ENCODE measurements around the gene LAGE3.

LAGE3 gene

DNA sequence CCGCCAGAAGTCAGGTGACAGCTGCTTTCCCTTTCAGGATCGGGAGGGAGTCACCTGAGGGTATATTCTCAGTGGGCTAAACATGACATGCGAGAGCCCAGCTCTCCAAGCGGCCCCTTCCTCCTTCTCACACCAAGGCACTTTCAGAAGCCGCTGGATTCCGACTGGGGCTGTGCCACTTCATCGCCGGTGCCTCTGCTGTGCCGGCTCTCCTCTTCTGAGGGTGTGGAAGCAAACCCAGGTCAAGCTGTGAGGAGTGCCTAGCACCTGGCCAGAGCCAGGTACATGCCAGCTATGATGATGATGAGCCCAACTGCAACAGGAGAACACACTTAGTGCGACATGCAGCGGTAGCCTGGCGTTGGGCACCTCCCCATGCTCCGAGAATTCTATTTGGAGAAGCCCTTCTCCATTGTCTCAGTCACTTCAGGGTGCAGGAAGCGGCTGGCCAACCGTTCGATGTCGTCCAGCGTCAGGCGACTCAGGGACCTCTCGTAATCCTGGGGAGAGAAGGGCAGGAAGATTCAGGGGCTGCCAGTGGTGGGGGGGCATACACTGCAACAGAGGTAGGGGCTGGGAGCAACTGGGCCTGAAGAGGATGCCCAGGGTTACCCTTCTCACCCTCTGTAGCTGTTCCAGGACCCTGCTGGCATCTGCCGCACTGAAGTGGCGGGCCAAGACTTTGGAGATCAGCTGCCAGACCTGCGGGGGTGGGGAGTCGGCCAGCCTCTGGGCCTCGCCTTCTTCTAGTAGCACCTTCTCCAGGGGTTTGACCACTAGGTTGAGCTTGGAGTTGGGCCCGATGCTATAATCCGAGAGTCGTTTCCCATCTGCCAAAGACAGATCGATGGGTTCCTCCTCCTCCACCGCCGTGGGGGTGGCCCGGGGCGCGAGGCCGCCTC, 6.3 kb upstream of the LAGE3 start:
- DNase-seq (ENCODE audit: low spot score): no peak
- TF ChIP-seq, protein P1, sequence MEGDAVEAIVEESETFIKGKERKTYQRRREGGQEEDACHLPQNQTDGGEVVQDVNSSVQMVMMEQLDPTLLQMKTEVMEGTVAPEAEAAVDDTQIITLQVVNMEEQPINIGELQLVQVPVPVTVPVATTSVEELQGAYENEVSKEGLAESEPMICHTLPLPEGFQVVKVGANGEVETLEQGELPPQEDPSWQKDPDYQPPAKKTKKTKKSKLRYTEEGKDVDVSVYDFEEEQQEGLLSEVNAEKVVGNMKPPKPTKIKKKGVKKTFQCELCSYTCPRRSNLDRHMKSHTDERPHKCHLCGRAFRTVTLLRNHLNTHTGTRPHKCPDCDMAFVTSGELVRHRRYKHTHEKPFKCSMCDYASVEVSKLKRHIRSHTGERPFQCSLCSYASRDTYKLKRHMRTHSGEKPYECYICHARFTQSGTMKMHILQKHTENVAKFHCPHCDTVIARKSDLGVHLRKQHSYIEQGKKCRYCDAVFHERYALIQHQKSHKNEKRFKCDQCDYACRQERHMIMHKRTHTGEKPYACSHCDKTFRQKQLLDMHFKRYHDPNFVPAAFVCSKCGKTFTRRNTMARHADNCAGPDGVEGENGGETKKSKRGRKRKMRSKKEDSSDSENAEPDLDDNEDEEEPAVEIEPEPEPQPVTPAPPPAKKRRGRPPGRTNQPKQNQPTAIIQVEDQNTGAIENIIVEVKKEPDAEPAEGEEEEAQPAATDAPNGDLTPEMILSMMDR (IDR thresholded peaks at IDR 0.05; ENCODE audit: extremely low read depth, insufficient read depth, missing control alignments): no peak
- in situ Hi-C loops (cut with MboI; ENCODE audit: low pct_unique_long_range_greater_than_20kb, low sequenced_read_pairs, unreplicated experiment): no loop called here

GRCh38 chrX:154484255-154485149, 5.4 kb upstream of the LAGE3 start:
- TF ChIP-seq, protein P1 (IDR thresholded peaks at IDR 0.05; ENCODE audit: extremely low read depth, insufficient read depth, missing control alignments): no peak
- DNase-seq (ENCODE audit: low spot score): no peak

GRCh38 chrX:154483325-154483724, 4.2 kb upstream of the LAGE3 start:
- DNase-seq (ENCODE audit: low spot score): no peak
- in situ Hi-C loops (cut with MboI; ENCODE audit: low pct_unique_long_range_greater_than_20kb, low sequenced_read_pairs, unreplicated experiment): no loop called here
- TF ChIP-seq, protein P1 (IDR thresholded peaks at IDR 0.05; ENCODE audit: extremely low read depth, insufficient read depth, missing control alignments): no peak

More at GRCh38 chrX:154484255-154485149, 5.4 kb upstream of the LAGE3 start:
- in situ Hi-C loops (cut with MboI; ENCODE audit: low pct_unique_long_range_greater_than_20kb, low sequenced_read_pairs, unreplicated experiment): no loop called here

- in situ Hi-C loops (cut with MboI; ENCODE audit: low pct_unique_long_range_greater_than_20kb, low sequenced_read_pairs, unreplicated experiment): no loop called here
- TF ChIP-seq, protein P1 (IDR thresholded peaks at IDR 0.05; ENCODE audit: extremely low read depth, insufficient read depth, missing control alignments): no peak
- no peak for DNase-seq (ENCODE audit: low spot score)
Observed at GRCh38 chrX:154482786-154483185, 3.7 kb upstream of the LAGE3 start.

DNA sequence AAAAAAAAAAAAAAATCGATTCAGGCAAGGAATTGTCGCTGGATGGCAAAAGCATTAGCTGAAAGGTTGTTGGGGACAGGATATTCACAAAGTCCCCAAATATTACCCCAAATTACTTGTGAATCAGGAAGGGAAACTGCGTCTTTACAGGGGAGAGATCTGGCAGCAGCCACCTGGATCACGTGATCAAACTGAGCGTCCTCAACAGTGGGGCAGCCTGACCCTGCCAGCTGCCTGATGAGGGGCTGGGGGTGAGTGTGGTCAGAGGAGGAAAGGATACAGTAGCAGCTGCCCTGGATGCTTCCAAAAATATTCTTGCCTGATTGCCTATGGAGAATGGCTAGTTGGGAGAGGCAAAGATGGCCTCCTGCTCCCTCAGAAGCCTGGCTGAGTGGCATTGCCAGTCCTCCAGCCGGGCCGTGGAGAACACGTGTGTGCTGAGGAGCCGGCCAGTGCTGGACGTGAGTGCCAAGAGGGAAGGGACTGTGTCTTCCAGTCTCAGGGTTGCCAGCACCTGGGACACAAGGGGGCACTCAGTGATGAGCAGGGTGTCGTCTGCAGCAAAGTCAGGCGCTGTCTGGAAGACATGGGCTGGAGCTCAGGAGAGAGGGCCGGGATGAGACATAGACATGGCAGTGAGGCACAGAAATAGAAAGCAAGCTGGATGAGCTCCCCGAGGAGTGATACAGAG, 3.0 kb upstream of the LAGE3 start:
- DNase-seq (ENCODE audit: low spot score): no peak
- TF ChIP-seq, protein P1 (IDR thresholded peaks at IDR 0.05; ENCODE audit: extremely low read depth, insufficient read depth, missing control alignments): no peak
- in situ Hi-C loops (cut with MboI; ENCODE audit: low pct_unique_long_range_greater_than_20kb, low sequenced_read_pairs, unreplicated experiment): no loop called here

- TF ChIP-seq, protein P1 (IDR thresholded peaks at IDR 0.05; ENCODE audit: extremely low read depth, insufficient read depth, missing control alignments): no peak
- no peak for DNase-seq (ENCODE audit: low spot score)
- in situ Hi-C loops (cut with MboI; ENCODE audit: low pct_unique_long_range_greater_than_20kb, low sequenced_read_pairs, unreplicated experiment): no loop called here
Observed at GRCh38 chrX:154481195-154481594, 2.1 kb upstream of the LAGE3 start.

Measured in GM13977 (cell line).